Heart left ventricle (tissue), 16 donors: ENCODE measurements around the gene LAMA2. TPM values are rescaled to one million over a fixed set of nuclear protein-coding genes. Genes with fewer than 3 reads are reported as not detected.

Experiments
- ATAC-seq, 4 donors: fragments of 200-7000 bp; cut with Tn5 transposase; one replicate each; pipeline ENCODE4 v1.9.1; 2020 to 2022; ENCODE audit warnings: moderate library complexity in 4 of 4, mild to moderate bottlenecking in 3 of 4, moderate number of reproducible peaks in 1 of 4
- DNase-seq, 5 donors: peaks; one replicate each; pipeline ENCODE4 v3.0.0-alpha.2; 2020
- H3K27ac ChIP-seq, 12 donors: fragments of 200-600 bp; sonication (generic) in 4 of 12; one replicate each; pipeline versions ENCODE4 v1.5.0 to v1.8.0; 2016 to 2022; ENCODE audit warnings: mild to moderate bottlenecking in 2 of 12
- H3K27me3 ChIP-seq, 9 donors: fragments of 200-600 bp; sonication (generic) in 2 of 9; one replicate each; pipeline versions ENCODE4 v1.5.1 to v1.8.0; 2016 to 2022; ENCODE audit warnings: mild to moderate bottlenecking in 3 of 9
- H3K36me3 ChIP-seq, 9 donors: fragments of 200-600 bp; sonication (generic) in 2 of 9; one replicate each; pipeline versions ENCODE4 v1.5.0 to v1.8.0; 2018 to 2022; ENCODE audit warnings: mild to moderate bottlenecking in 2 of 9
- H3K4me1 ChIP-seq, 12 donors: fragments of 200-600 bp; sonication (generic) in 4 of 12; one replicate each; pipeline versions ENCODE4 v1.5.0 to v1.8.0; 2016 to 2022; ENCODE audit warnings: mild to moderate bottlenecking in 3 of 12
- H3K4me3 ChIP-seq, 12 donors: fragments of 200-600 bp; sonication (generic) in 4 of 12; one replicate each; pipeline versions ENCODE4 v1.5.0 to v1.8.0; 2017 to 2022; ENCODE audit warnings: mild to moderate bottlenecking in 9 of 12, moderate library complexity in 4 of 12
- H3K9me3 ChIP-seq, 12 donors: fragments of 200-600 bp; sonication (generic) in 4 of 12; one replicate each; pipeline versions ENCODE4 v1.5.0 to v1.8.0; 2016 to 2022; ENCODE audit warnings: mild to moderate bottlenecking in 1 of 12
- CTCF ChIP-seq, 12 donors: fragments of 200-600 bp; sonication (generic) in 4 of 12; IDR thresholded peaks; one replicate each; pipeline versions ENCODE4 v1.5.0 to v1.8.0; 2018 to 2022; ENCODE audit warnings: antibody characterized with exemption in 12 of 12, mild to moderate bottlenecking in 5 of 12
- POLR2A ChIP-seq, 2 donors: fragments of 450-650 bp; IDR thresholded peaks; one replicate each; pipeline ENCODE4 v1.6.1; 2017; ENCODE audit warnings: antibody characterized with exemption in 2 of 2, mild to moderate bottlenecking in 2 of 2, moderate library complexity in 2 of 2
- WGBS, 4 donors: extraction: QIAGEN DNeasy Blood & Tissue Kit in 2 of 4; methylation state at CpG; one replicate each; pipeline versions ENCODE4 v1.1.5 to v1.1.7; 2013 to 2018; 5-methylcytosine and 5-hydroxymethylcytosine counted together
- intact Hi-C, 10 donors: fragments of 100-400 bp; cut with DNase I; formaldehyde crosslinking; loops; one replicate each; pipeline versions ENCODE4 v1.11.1 to v1.14.2; 2022
- polyA plus RNA-seq, 2 donors: library from polyadenylated mRNA; stranded (reverse); fragments of 200-250 nt; gene quantifications; one replicate each; pipeline ENCODE4 v1.2.3, GENCODE V29; 2013
- total RNA-seq, 9 donors: library from RNA; depleted of rRNA in 2 of 9; stranded (reverse); fragments of >200 nt in 2 of 9; fragmentation: NEBNext Ultra II Directional in 3 of 9; extraction: Animal tissue kit (Norgen Biotek cat#: 25700) in 3 of 9; gene quantifications; one replicate each; pipeline versions ENCODE4 v1.1.0 to v1.2.4, GENCODE V29; 2016 to 2023
- donor health status: ischemic (EF 13 %, LVEDD 7.1; RV severe dilation, severe dysfunction).
- donor health status: healthy with polysubstance abuse.
- donor health status: DM: no; HTN: yes; CAD: no.
- donor health status: DM: no; HTN: no; CAD: no.
- donor health status: ischemic (EF 25% LVEDD 6.9; RV normal size, moderate dysfunction).
- donor health status: ischemic (EF 25% LVEDD 5.7; RV mildly dilated, moderate dysfunction).
- donor health status: healthy.
- donor health status: DM: yes; HTN: yes; CAD: no.
- donor health status: ischemic (EF 35%, LVEDD 5.7; RV mildly dilated, moderate dysfunction).
- donor health status: nonischemic (EF 11% LVEDD 7.7; RV severe dilation, severe dysfunction).
- donor health status: DM: yes; HTN: yes; CAD: no.
- donor health status: PGD.
- donor health status: ischemic (EF 29% LVEDD 5.4; RV normal size, mild dysfunction).
- donor health status: nonischemic (EF 23%, LVEDD 6.1; RV moderate dilation, normal function).

The LAMA2 gene
- total and polyA plus RNA-seq, 11 donors = 34.8 to 299 (median 206) TPM

GRCh38 chr6:129419324-129419723, 536.4 kb downstream of the LAMA2 start:
- H3K9me3 ChIP-seq = no peaks in the 10 kb centered on the region
- H3K27me3 ChIP-seq = no peaks in the 10 kb centered on the region
- DNase-seq (no peak), ATAC-seq (no peak)
- intact Hi-C loops = no loop called here
- H3K4me1 ChIP-seq = peaks cover 0 to 9% (median 0%) of the 10 kb centered on the region in 12 donors
- H3K4me3 ChIP-seq = no peak overlapping the region
- H3K36me3 ChIP-seq = peaks cover 0 to 70% (median 10%) of the 10 kb centered on the region in 9 donors
- 64 to 78% (median 69%) methylated on average over 2 of the region's 2 CpGs for WGBS, 4 donors
- no peak overlapping the region for H3K27ac ChIP-seq
- TF ChIP-seq POLR2A (IDR thresholded peaks at IDR 0.05) (no peak), CTCF (IDR thresholded peaks at IDR 0.05) (no peak)

- 55 to 67% (median 61%) methylated on average over 2 of the region's 2 CpGs for WGBS, 4 donors
- H3K9me3 ChIP-seq = no peaks in the 10 kb centered on the region
- no peak overlapping the region for H3K4me3 ChIP-seq
- intact Hi-C loops = no loop called here
- H3K4me1 ChIP-seq = peaks cover 0 to 4% (median 0%) of the 10 kb centered on the region in 12 donors
- no peaks in the 10 kb centered on the region for H3K27me3 ChIP-seq
- peaks cover 0 to 86% (median 19%) of the 10 kb centered on the region in 9 donors for H3K36me3 ChIP-seq
- no peak for DNase-seq
- TF ChIP-seq CTCF (IDR thresholded peaks at IDR 0.05) = no peak
- TF ChIP-seq POLR2A (IDR thresholded peaks at IDR 0.05) = no peak
- no peak overlapping the region for H3K27ac ChIP-seq
- ATAC-seq = no peak
Observed at GRCh38 chr6:129426343-129426742, 543.4 kb downstream of the LAMA2 start.

- Histone ChIP-seq H3K9me3 (no peaks in the 10 kb centered on the region), H3K27me3 (no peaks in the 10 kb centered on the region), H3K36me3 (peaks cover 0 to 89% (median 19%) of the 10 kb centered on the region in 9 donors), H3K27ac (no peak overlapping the region), H3K4me1 (peaks cover 0 to 18% (median 0%) of the 10 kb centered on the region in 12 donors), H3K4me3 (no peak overlapping the region)
- WGBS, 4 donors = 89 to 93% (median 91%) methylated on average over 2 of the region's 2 CpGs
- intact Hi-C loops = no loop called here
- TF ChIP-seq POLR2A (IDR thresholded peaks at IDR 0.05) (no peak), CTCF (IDR thresholded peaks at IDR 0.05) (no peak)
- ATAC-seq (no peak), DNase-seq (no peak)
Observed at GRCh38 chr6:129429956-129430355, 547.0 kb downstream of the LAMA2 start.

- ATAC-seq = peak in 3 of 4 donors; percentile 4 to 18 (median 17)
- H3K4me3 ChIP-seq = no peak overlapping the region
- intact Hi-C loops = no loop called here
- no peaks in the 10 kb centered on the region for H3K27me3 ChIP-seq
- no peak overlapping the region for H3K27ac ChIP-seq
- DNase-seq = no peak
- peaks cover 0 to 90% (median 17%) of the 10 kb centered on the region in 9 donors for H3K36me3 ChIP-seq
- TF ChIP-seq POLR2A (IDR thresholded peaks at IDR 0.05) = no peak
- peak in 2 of 12 donors; percentile 13 for TF ChIP-seq CTCF (IDR thresholded peaks at IDR 0.05)
- H3K4me1 ChIP-seq = peaks cover 0 to 18% (median 0%) of the 10 kb centered on the region in 12 donors
- no peaks in the 10 kb centered on the region for H3K9me3 ChIP-seq
- WGBS, 4 donors = 83 to 100% (median 94%) methylated on average over 1 of the region's 1 CpG
Observed at GRCh38 chr6:129432738-129433137, 549.8 kb downstream of the LAMA2 start.
